Osteoblast (primary cell): ENCODE measurements around the gene POLR3K. TPM values are rescaled to one million over a fixed set of nuclear protein-coding genes. Genes with fewer than 3 reads are reported as not detected.
A peak's percentile ranks its signal among the peaks of the same experiment; 100 is the strongest.

ENCODE experiments used
- DNase-seq: peaks from one replicate; pipeline ENCODE4 v3.0.0; 2011; ENCODE audit warnings: low spot score, mixed read lengths; ENCODE audit not compliant: insufficient read length; ENCODE audit errors: missing footprints
- H2AFZ ChIP-seq: 2 replicates; pipeline ENCODE4 v1.6.0; 2011; ENCODE audit warnings: mild to moderate bottlenecking, low read length
- H3K27ac ChIP-seq: 2 replicates; pipeline ENCODE4 v1.5.1; 2011; ENCODE audit warnings: mild to moderate bottlenecking, low read depth, low read length, moderate library complexity
- H3K27me3 ChIP-seq: 2 replicates; pipeline ENCODE4 v1.6.0; 2012; ENCODE audit warnings: mild to moderate bottlenecking, control low read depth, inconsistent platforms, low read length, moderate library complexity; ENCODE audit not compliant: insufficient read depth
- H3K36me3 ChIP-seq: 2 replicates; pipeline ENCODE4 v1.5.1; 2011; ENCODE audit warnings: mild to moderate bottlenecking, low read length, control low read depth, moderate library complexity; ENCODE audit not compliant: insufficient read depth
- H3K4me1 ChIP-seq: 2 replicates; pipeline ENCODE4 v1.5.1; 2011; ENCODE audit warnings: mild to moderate bottlenecking, low read length, control low read depth, moderate library complexity; ENCODE audit not compliant: insufficient read depth
- H3K4me2 ChIP-seq: 2 replicates; pipeline ENCODE4 v1.6.0; 2011; ENCODE audit warnings: mild to moderate bottlenecking, low read length; ENCODE audit not compliant: insufficient read depth
- H3K4me3 ChIP-seq: fragments of 200-600 bp; sonication (generic); 3 replicates; pipeline ENCODE4 v1.5.1; 2012; ENCODE audit warnings: mild to moderate bottlenecking, low read length, inconsistent platforms; ENCODE audit not compliant: insufficient read depth
- H3K79me2 ChIP-seq: 2 replicates; pipeline ENCODE4 v1.6.0; 2012; ENCODE audit warnings: mild to moderate bottlenecking, low read length, control low read depth, inconsistent platforms; ENCODE audit not compliant: insufficient read depth
- H3K9me3 ChIP-seq: 2 replicates; pipeline ENCODE4 v1.5.1; 2011; ENCODE audit warnings: low read depth, low read length, control low read depth
- H4K20me1 ChIP-seq: 2 replicates; pipeline ENCODE4 v1.6.0; 2012; ENCODE audit warnings: mild to moderate bottlenecking, low read length, control low read depth; ENCODE audit not compliant: insufficient read depth
- CTCF ChIP-seq: IDR thresholded peaks from 2 replicates; pipeline ENCODE4 v1.5.1; 2011; ENCODE audit warnings: mild to moderate bottlenecking, low read depth, low read length, moderate library complexity; ENCODE audit errors: extremely low read depth
- total RNA-seq: library from RNA; depleted of rRNA; stranded (reverse); fragments of >200 nt; gene quantifications from 2 replicates; pipeline ENCODE4 v1.2.3, GENCODE V29; 2012

POLR3K gene
- total RNA-seq, 1 donor = 1.4 TPM

GRCh38 chr16:37511-37910, 15.9 kb downstream of the POLR3K start:
- TF ChIP-seq CTCF = no peak
- Histone ChIP-seq H3K4me2 (no peak overlapping the region), H3K36me3 (no peaks in the 10 kb centered on the region), H3K27me3 (no peaks in the 10 kb centered on the region), H3K4me3 (no peak overlapping the region), H3K27ac (no peak overlapping the region), H3K4me1 (no peaks in the 10 kb centered on the region), H3K79me2 (no peaks in the 10 kb centered on the region), H4K20me1 (no peaks in the 10 kb centered on the region), H2AFZ (no peak overlapping the region), H3K9me3 (no peaks in the 10 kb centered on the region)
- DNase-seq = no peak

GRCh38 chr16:36336-36984, 16.9 kb downstream of the POLR3K start:
- Histone ChIP-seq H2AFZ (no peak overlapping the region), H3K27me3 (no peaks in the 10 kb centered on the region), H3K9me3 (no peaks in the 10 kb centered on the region), H3K4me2 (no peak overlapping the region), H4K20me1 (no peaks in the 10 kb centered on the region), H3K36me3 (no peaks in the 10 kb centered on the region), H3K4me3 (no peak overlapping the region), H3K4me1 (no peaks in the 10 kb centered on the region), H3K79me2 (no peaks in the 10 kb centered on the region), H3K27ac (no peak overlapping the region)
- peak; percentile 25 for DNase-seq
- no peak for TF ChIP-seq CTCF

- no peaks in the 10 kb centered on the region for H3K4me1 ChIP-seq
- H3K9me3 ChIP-seq = no peaks in the 10 kb centered on the region
- no peaks in the 10 kb centered on the region for H3K27me3 ChIP-seq
- H3K4me3 ChIP-seq = no peak overlapping the region
- no peaks in the 10 kb centered on the region for H3K79me2 ChIP-seq
- H4K20me1 ChIP-seq = no peaks in the 10 kb centered on the region
- H2AFZ ChIP-seq = no peak overlapping the region
- TF ChIP-seq CTCF = no peak
- H3K4me2 ChIP-seq = no peak overlapping the region
- no peaks in the 10 kb centered on the region for H3K36me3 ChIP-seq
- no peak overlapping the region for H3K27ac ChIP-seq
- DNase-seq = peak; percentile 32
These were observed 17.6 kb downstream of the POLR3K start for GRCh38 chr16:35678-36305.

- H3K36me3 ChIP-seq = no peaks in the 10 kb centered on the region
- no peak for DNase-seq
- H3K79me2 ChIP-seq = no peaks in the 10 kb centered on the region
- no peak overlapping the region for H3K27ac ChIP-seq
- H3K9me3 ChIP-seq = no peaks in the 10 kb centered on the region
- no peaks in the 10 kb centered on the region for H3K4me1 ChIP-seq
- H4K20me1 ChIP-seq = no peaks in the 10 kb centered on the region
- no peak overlapping the region for H3K4me2 ChIP-seq
- H3K27me3 ChIP-seq = no peaks in the 10 kb centered on the region
- TF ChIP-seq CTCF = no peak
- H2AFZ ChIP-seq = no peak overlapping the region
- no peak overlapping the region for H3K4me3 ChIP-seq
These were observed 18.3 kb downstream of the POLR3K start for GRCh38 chr16:35011-35677.
